Mesendoderm (in vitro differentiated cells): Measurements from ENCODE around the gene COL1A2.

Source experiments
- DNase-seq: peaks from one replicate; pipeline ENCODE4 v3.0.0; 2013
- H2AK5ac ChIP-seq: 2 replicates; pipeline ENCODE4 v1.6.1; 2013; ENCODE audit warnings: low read length, inconsistent platforms
- H2BK120ac ChIP-seq: 2 replicates; pipeline ENCODE4 v1.6.1; 2013; ENCODE audit warnings: low read depth, mild to moderate bottlenecking, low read length, moderate library complexity, mixed read lengths
- H2BK15ac ChIP-seq: replicated peaks from 2 replicates; pipeline ENCODE4 v1.6.1; 2013; ENCODE audit warnings: low read depth, mild to moderate bottlenecking, moderate library complexity
- H2BK5ac ChIP-seq: 2 replicates; pipeline ENCODE4 v1.6.1; 2013; ENCODE audit warnings: low read length, inconsistent platforms
- H3K18ac ChIP-seq: 2 replicates; pipeline ENCODE4 v1.6.1; 2013; ENCODE audit warnings: mild to moderate bottlenecking, low read length, mixed read lengths
- H3K23ac ChIP-seq: one replicate; pipeline ENCODE4 v1.6.1; 2013; ENCODE audit warnings: low read length
- H3K27ac ChIP-seq: 2 replicates; pipeline ENCODE4 v1.5.1; 2013; ENCODE audit warnings: low read depth, mild to moderate bottlenecking, inconsistent platforms, low read length, moderate library complexity
- H3K27me3 ChIP-seq: 2 replicates; pipeline ENCODE4 v1.6.1; 2013; ENCODE audit warnings: low read length, control low read depth, mild to moderate bottlenecking, inconsistent platforms; ENCODE audit not compliant: insufficient read depth, poor library complexity
- H3K36me3 ChIP-seq: 2 replicates; pipeline ENCODE4 v1.6.1; 2013; ENCODE audit warnings: low read length, inconsistent platforms; ENCODE audit not compliant: control insufficient read depth, insufficient read depth
- H3K4ac ChIP-seq: one replicate; pipeline ENCODE4 v1.6.1; 2013; ENCODE audit warnings: low read depth, mild to moderate bottlenecking, low read length, moderate library complexity
- H3K4me1 ChIP-seq: 2 replicates; pipeline ENCODE4 v1.6.1; 2013; ENCODE audit warnings: low read depth, low read length, inconsistent platforms; ENCODE audit not compliant: control insufficient read depth
- H3K4me2 ChIP-seq: 2 replicates; pipeline ENCODE4 v1.6.1; 2013; ENCODE audit warnings: low read length
- H3K4me3 ChIP-seq: 2 replicates; pipeline ENCODE4 v1.5.1; 2013; ENCODE audit warnings: mild to moderate bottlenecking, low read length
- H3K56ac ChIP-seq: one replicate; pipeline ENCODE4 v1.6.1; 2013; ENCODE audit warnings: low read length
- H3K79me1 ChIP-seq: 2 replicates; pipeline ENCODE4 v1.6.1; 2013; ENCODE audit warnings: low read length, inconsistent platforms
- H3K79me2 ChIP-seq: 2 replicates; pipeline ENCODE4 v1.6.1; 2013; ENCODE audit warnings: mild to moderate bottlenecking, low read length; ENCODE audit not compliant: control insufficient read depth, insufficient read depth
- H3K9ac ChIP-seq: 2 replicates; pipeline ENCODE4 v1.6.1; 2013; ENCODE audit warnings: low read length, inconsistent platforms
- H4K5ac ChIP-seq: one replicate; pipeline ENCODE4 v1.6.1; 2013; ENCODE audit warnings: low read length
- H4K8ac ChIP-seq: one replicate; pipeline ENCODE4 v1.6.1; 2013; ENCODE audit warnings: low read depth, mild to moderate bottlenecking, control low read depth, low read length, moderate library complexity
- WGBS: extraction: QIAGEN DNeasy Blood & Tissue Kit; methylation state at CpG from one replicate; pipeline ENCODE4 v1.1.7; 2013; ENCODE audit warnings: low lambda C conversion rate, missing lambda C conversion rate; ENCODE audit not compliant: insufficient coverage; ENCODE audit errors: extremely low coverage; 5-methylcytosine and 5-hydroxymethylcytosine counted together

Gene COL1A2

GRCh38 chr7:94478648-94479214 is 84.0 kb downstream of the COL1A2 start:
- Histone ChIP-seq H2BK15ac (no peak overlapping the region), H3K56ac (no peak overlapping the region), H4K5ac (no peak overlapping the region), H3K27me3 (no peaks in the 10 kb centered on the region), H3K4me1 (no peaks in the 10 kb centered on the region), H3K23ac (no peak overlapping the region), H3K4me2 (no peak overlapping the region), H2BK120ac (no peak overlapping the region), H3K79me1 (no peaks in the 10 kb centered on the region), H3K9ac (no peak overlapping the region), H2BK5ac (no peak overlapping the region), H3K27ac (no peak overlapping the region), H4K8ac (no peak overlapping the region), H3K18ac (no peak overlapping the region), H2AK5ac (no peak overlapping the region), H3K36me3 (no peaks in the 10 kb centered on the region), H3K4me3 (no peak overlapping the region), H3K4ac (no peak overlapping the region), H3K79me2 (no peaks in the 10 kb centered on the region)
- no CpG with 5 or more reads among the region's 3 CpGs for WGBS
- DNase-seq, result no peak
